Measurements from ENCODE around the gene ZNHIT2. TPM values are rescaled to one million over a fixed set of nuclear protein-coding genes. Genes with fewer than 3 reads are reported as not detected.

ZNHIT2 gene
- total and polyA plus RNA-seq, 10 of the 15 experiments (the other 5 are each of a cell fraction or from before 2014, with no cell fraction given) = 0.24 to 20.4 (median 15.5) TPM; not detected in 1

GRCh38 chr11:65095427-65095826 is 22.1 kb downstream of the ZNHIT2 start:
- ATAC-seq (no peak), DNase-seq (ENCODE audit: low read depth, low spot score) (no peak), FAIRE-seq (no peak)
- H3K27ac ChIP-seq (ENCODE audit: control insufficient read depth, insufficient read depth) = 0 out of 2 replicates have a peak overlapping the region, but pooled peaks have one; percentile 45
- ChIA-PET POLR2A (interaction anchor here (0.8 kb wide), 1 partner anchor 12 kb away, joined by 4 read pairs; the partner anchor contains the start of gene CDCA5), RAD21 (ENCODE audit: unreplicated experiment) (interaction anchor here (1.3 kb wide), 1 partner anchor 13 kb away, joined by 3 read pairs; no protein-coding TSS in a partner anchor), CTCF (interaction anchor here (7.0 kb wide), 1 partner anchor 82 kb away, joined by 38 read pairs; the partner anchor contains the start of gene ARL2), SMC1A (ENCODE audit: uncharacterized antibody, unreplicated experiment) (interaction anchor here (0.8 to 2.0 kb wide), 3 partner anchors 10 to 247 kb away, joined by 3 to 6 read pairs (median 3); no protein-coding TSS in a partner anchor)
- H3K9me3 ChIP-seq (replicated peaks; ENCODE audit: control insufficient read depth, insufficient read depth, low read length) = no peaks in the 10 kb centered on the region
- H3K36me3 ChIP-seq (ENCODE audit: control insufficient read depth in 2 of 2, insufficient read depth in 2 of 2, low read length in 1 of 2) = no peaks in the 10 kb centered on the region
- H3K4me1 ChIP-seq (ENCODE audit: control insufficient read depth, insufficient read depth, low read length) = peaks cover 4% of the 10 kb centered on the region
- no peak overlapping the region; the same call in 1 of the 2 replicates for H3K9ac ChIP-seq (ENCODE audit: control insufficient read depth, insufficient read depth, low read length)
- peak overlapping the region; percentile 98 for H2AFZ ChIP-seq (ENCODE audit: control insufficient read depth, low read depth, low read length)
- H3K4me2 ChIP-seq (ENCODE audit: control insufficient read depth, insufficient read depth) = peak overlapping the region; percentile 66
- no peak overlapping the region for H3K4me3 ChIP-seq
- in situ Hi-C loops (cut with MboI) = no loop called here
- H3K27me3 ChIP-seq (replicated peaks in 1 of 2; ENCODE audit: control insufficient read depth in 2 of 2, insufficient read depth in 2 of 2, low read length in 1 of 2) = no peaks in the 10 kb centered on the region
- WGBS (ENCODE audit: insufficient coverage, insufficient replicate concordance, low lambda C conversion rate, missing lambda C conversion rate) = 89% methylated on average over 22 of the region's 22 CpGs
- H4K20me1 ChIP-seq (ENCODE audit: control insufficient read depth, insufficient read depth) = no peaks in the 10 kb centered on the region
- H3K79me2 ChIP-seq (ENCODE audit: control insufficient read depth, insufficient read depth, low read length) = peaks cover 9% of the 10 kb centered on the region
- intact Hi-C loops (cut with micrococcal nuclease; ENCODE audit: unreplicated experiment) = loop anchor here (5.0 kb wide), 1 partner anchor 83 kb away; the partner anchor contains the start of gene ARL2
- BruUV-seq (replicated peaks) = no TSS peak
- no peak for TF ChIP-seq GABPA (IDR thresholded peaks at IDR 0.05; ENCODE audit: low read depth)
- TF ChIP-seq CHD4 (IDR thresholded peaks at IDR 0.05) = no peak
- TF ChIP-seq SUPT20H (IDR thresholded peaks at IDR 0.05; ENCODE audit: borderline replicate concordance, control insufficient read depth, low read depth, low read length) = no peak
- no peak for TF ChIP-seq REST (IDR thresholded peaks at IDR 0.05; ENCODE audit: low read depth, low read length)
- no peak for TF ChIP-seq PBX3 (IDR thresholded peaks at IDR 0.05; ENCODE audit: insufficient replicate concordance, low read depth, low read length)
- no peak for TF ChIP-seq IRF5 (IDR thresholded peaks at IDR 0.05; ENCODE audit: borderline replicate concordance)
- TF ChIP-seq ATF7 (IDR thresholded peaks at IDR 0.05; ENCODE audit: low read depth) = no peak
- no peak for TF ChIP-seq TAF1 (IDR thresholded peaks at IDR 0.05; ENCODE audit: borderline replicate concordance, low read depth, low read length)
- TF ChIP-seq ZNF274 (IDR thresholded peaks at IDR 0.05; ENCODE audit: insufficient read depth, insufficient read length) = no peak
- no peak for TF ChIP-seq CREM (IDR thresholded peaks at IDR 0.05; ENCODE audit: low read depth)
- TF ChIP-seq ZBTB4 (CRISPR knock-in tag; IDR thresholded peaks at IDR 0.05) = no peak
- no peak for TF ChIP-seq RELB (IDR thresholded peaks at IDR 0.05; ENCODE audit: low read depth)

Data from GM12878 (cell line).